HG02970 (cell line): ENCODE measurements around the gene C1GALT1.
"Not testable (repeated sequence)": the region's sequence is repeated elsewhere in the genome, so short reads cannot be mapped to it uniquely, and the experiment has no call there.

Source experiments
- ATAC-seq: cut with Tn5 transposase; IDR thresholded peaks from one replicate; pipeline ENCODE4 v1.9.1; 2021; ENCODE audit warnings: mild to moderate bottlenecking, moderate library complexity, moderate number of reproducible peaks; ENCODE audit not compliant: unreplicated experiment, low FRiP score

Gene C1GALT1

DNA sequence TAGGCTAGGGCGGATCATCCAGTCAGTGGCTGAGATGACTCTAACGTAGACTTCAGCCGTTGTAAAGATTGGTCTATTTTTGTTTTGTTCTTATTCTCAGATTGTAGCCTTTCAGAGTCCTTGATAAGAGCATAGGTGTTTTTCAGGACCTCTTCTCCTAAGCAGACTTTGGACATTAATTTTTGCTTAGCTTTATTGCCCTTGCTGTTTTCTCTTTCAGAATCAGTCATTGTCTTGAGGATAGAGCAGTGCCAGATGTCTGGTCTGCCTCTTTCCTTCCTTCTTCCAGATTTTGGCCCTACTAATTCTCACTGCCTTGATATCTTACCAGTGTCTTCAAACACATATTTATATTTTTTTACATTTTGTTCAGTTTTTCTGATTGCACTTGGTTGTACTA, 49.5 kb downstream of the C1GALT1 start:
- no peak for ATAC-seq

DNA sequence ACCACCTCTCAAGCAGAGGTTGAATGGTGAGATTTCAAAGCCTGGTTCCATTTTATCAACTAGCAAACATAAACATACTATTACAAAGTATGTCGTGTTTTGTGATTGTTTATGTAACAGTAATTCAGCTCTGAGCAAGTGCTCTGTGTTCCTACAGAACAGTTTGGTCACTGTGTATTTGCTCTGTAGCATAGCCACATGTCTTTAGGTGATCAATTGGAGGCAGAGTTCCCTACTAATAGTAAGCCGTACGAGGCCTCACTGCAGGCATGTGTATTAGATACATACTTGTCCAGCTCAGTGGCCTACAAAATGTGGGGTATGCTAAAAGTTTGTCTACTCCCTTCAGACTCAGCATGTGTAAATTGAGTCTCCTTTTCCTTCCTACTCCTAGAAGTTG, 53.0 kb downstream of the C1GALT1 start:
- no peak for ATAC-seq

DNA sequence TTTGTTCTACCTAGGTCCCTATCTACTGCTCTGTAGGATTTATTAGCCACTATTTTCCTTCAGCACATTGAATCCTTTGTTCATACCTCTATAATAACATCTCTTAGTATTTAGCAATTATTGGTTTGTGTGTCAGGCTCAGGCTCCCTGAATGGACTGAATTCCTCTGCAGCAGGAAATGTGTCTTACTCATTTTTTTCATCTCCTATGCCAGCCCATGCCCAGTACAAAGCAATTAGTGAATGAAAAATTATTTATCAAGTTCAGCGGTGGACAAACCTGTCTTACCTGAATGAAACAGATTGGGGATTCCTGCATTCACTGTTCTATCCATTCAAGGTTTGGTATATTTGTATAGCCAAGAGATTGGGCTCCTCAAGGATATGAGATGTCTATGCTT, 53.7 kb downstream of the C1GALT1 start:
- ATAC-seq, result no peak

DNA sequence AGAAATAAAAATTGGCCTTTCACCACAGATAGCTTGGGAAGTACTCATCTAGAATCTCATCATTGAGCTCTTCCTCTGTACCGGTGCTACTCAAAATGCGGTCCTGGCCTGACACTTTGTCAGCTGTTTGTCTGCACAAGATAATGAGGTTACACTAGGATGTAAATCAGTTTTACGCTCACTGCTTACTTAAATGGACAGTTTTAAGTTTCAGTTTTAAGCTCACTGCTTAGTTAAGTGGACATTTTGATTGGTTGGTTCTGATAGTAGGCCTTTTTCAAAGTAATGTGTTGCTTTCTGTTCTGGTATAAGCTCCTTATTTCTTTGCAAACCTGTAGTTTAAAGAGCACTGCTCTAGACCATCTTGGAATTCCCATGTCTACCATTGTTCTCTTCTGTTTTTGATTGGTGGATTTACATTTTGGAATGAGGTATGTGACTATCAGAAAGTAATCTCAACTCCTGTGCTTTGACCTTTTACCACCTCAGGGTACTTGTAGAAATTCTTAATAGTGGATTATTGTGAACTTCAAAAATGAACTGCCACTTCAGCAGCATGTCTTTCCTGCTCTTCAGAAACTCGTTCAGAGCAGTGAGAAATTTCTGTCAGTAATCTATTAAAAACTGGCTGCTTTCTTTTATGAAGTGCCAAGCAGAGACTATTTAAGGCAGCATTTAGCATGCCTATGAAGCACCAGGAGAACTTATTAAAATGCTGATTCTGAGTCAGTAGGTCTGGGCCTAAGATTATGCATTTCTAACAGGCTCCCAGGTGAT, 55.0 kb downstream of the C1GALT1 start:
- no peak for ATAC-seq

DNA sequence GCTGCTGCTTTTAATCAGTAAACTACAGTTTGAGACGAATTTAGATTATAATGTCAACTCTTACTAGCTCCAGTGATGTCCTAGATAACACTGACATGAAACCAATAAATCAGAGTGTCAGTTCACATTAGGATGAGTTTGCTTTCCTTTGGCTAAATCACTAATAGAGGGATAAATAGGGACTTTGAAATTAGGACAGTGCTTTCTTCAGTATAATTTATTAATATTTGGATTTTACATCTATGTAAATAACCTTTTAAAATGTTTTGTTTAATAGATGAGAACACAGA, 55.6 kb downstream of the C1GALT1 start:
- no peak for ATAC-seq

DNA sequence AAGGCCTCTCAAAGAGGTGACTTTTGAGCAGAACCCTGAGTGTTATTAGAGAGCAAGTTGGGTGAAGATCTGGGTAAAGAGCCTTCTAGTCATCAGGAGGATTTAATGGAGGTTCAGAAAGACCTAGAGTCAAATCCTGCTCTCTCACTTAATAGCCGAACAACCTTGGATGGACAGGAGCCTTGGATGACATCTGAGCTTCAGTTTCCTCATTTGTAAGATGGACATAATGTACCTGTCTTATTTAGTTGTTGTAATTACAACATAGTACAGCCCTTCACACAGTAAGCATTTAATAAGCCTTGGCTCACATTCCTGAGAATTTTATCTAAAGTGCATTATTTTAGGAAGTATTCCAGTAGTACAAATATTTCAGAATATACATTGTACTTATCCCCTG, 57.0 kb downstream of the C1GALT1 start:
- ATAC-seq, result no peak

DNA sequence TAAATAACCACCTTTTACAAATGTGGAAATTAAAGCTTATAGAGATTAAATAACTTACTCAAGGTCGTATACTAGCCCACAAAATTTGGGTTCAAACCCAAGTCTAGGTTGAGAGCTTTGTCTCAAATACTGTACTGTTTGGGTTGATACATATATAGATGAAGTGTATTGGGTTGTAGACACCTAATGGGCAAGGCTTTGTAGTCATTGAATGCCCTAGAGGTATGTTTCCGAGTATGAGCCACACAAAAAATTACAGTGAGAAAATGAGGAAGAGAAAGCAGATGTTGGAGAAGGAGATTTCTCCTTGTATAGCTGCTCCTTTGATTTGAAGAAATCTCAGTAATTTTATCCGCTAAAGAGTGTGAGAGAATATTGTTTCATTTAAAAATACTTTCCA, 60.6 kb downstream of the C1GALT1 start:
- no peak for ATAC-seq

DNA sequence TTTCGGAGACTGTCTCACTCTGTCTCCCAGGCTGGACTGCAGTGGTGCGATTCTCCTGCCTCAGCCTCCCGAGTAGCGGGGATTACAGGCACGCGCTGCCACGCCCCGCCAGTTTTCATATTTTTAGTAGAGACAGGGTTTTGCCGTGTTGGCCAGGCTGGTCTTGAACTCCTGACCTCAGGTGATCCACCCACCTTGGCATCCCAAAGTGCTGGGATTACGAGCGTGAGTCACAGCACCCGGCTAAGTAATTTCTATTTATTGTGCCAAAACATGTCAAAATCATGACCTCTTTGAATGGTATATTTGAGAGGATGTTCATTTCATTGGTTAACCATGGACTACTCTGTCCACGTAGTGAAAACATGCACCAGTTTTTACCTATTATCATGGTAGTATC, 62.9 kb downstream of the C1GALT1 start:
- ATAC-seq, result not testable (repeated sequence)

DNA sequence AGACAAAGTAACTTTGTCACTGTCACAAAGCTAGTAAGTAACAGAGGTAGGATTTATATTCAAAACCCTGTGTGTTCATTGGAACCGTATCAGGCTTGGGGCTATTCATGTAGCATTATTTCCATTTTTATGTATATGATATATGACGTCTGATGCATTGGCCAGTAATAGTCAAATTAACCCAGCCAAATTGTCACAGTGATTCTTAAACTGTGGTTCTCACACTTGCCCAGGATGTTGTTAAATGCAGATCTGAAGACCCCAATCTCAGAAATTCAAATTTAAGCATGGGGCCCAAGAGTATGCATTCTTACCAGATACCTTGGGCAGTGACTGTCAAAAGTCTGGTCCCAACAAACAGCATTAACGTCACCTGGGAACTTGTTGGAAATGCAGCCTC, 63.9 kb downstream of the C1GALT1 start:
- ATAC-seq, result no peak

DNA sequence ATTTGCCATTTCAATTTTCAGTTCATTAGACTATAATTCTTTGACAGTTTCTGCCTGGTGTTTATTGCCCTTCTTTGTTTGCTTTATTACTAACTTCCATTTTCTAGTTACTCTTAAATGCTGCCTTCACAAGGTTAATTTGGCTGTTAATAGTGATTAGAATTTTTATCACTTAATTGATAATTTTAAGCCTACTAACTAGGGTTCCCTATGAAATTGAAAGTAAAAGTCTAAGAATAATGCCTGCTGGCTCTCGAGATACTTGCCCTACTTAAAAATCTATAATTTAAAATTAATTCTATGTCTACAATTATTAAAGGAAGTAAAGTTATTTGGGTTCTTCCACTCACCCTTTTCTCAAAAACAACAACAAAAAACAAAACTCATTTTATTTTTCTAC, 65.3 kb downstream of the C1GALT1 start:
- ATAC-seq, result no peak

DNA sequence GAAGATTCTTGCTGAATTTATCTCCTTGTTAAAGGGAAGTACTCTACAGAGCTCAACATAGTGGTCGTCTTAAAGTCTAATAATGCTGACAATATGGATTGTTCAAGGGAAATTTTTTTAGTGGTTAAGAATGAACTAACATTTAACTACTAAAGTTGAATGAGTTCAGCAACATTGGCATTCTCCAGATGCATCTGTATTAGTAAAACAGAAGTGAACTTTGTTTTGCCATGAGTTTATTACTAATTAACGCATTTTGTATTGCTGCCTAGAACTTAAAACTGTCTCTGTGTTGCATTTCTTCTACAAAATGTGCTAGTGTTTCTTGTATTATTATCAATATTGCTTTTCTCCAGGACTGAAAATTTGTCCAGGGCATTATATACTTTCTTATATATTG, 67.5 kb downstream of the C1GALT1 start:
- no peak for ATAC-seq

DNA sequence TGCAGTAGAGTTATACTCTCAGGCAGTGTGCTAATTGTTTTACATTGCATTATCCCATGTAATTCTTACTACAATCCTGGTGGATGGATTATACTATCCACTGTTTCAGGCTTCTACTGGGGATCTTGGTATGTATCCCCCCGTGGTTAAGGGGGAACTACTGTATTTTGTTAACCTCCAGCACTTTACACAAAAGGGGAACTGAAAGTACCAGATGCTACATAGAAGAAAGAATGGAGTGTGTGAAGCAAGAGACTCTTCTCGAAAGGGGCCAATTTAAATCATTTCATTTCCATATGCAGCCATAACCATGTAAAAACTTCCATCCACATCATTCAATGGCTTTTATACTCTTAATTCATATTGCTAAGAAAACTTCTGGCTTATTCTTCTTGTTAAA, 69.4 kb downstream of the C1GALT1 start:
- peak; percentile 68 for ATAC-seq

DNA sequence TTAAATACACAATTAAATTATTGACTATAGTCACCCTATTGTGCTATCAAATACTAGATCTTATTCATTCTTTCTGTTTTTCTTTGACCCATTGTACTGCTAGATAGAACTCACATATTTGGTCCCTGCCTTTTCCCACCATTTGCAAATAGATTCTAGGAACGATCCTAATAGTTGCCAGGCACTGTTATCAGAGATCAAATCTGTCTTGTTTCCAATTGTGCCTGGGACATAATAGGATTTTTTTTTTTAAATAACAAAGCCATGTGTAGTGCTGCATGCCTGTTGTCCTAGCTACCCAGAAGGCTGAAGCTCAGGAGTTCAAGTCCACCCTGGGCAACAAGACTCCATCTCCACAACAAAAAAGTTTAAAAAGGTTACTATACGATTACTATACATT, 72.0 kb downstream of the C1GALT1 start:
- no peak for ATAC-seq

DNA sequence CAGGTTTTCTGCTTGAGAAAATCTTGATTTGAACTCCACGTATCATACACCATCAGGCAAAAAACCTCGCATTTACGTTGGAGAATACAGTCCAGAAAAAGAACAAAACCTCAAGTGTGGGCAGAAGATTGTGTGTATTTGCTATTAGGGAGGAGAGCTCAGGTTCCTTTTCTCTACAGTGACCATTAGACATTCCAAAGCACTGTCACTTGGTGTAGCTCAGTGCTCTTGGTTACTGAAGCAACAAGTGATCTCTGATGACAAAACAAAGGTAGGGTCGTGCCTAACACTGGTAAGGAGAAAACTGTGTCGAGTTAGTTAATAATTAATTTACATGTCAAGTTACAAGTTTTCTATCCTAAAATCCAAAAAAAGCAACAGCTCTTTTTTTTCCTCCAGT, 72.6 kb downstream of the C1GALT1 start:
- ATAC-seq, result no peak

DNA sequence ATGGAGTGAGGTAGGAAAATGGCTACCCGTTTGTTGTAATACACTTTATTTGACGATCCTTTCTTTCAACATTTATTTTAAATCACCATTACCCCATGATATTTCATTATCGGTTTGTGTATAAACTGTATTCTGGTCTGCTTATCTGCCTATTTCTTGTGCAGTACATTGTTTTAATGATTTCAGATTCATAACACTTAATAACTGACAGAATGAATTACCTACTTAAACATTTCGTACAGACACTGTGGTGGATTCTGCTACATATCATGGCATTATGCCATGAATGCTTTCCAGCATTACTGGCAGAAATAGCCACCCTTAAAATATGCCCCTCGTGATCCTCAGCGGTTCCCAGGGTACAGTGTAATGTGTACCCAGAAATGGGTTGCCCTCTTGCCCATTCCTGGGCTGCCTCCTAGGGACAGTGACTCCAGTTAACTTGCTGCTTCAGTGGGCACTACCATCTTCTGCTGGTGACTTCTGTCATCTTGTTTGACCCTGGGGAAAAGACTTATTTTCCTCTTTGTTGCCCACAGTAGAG, 74.5 kb downstream of the C1GALT1 start:
- no peak for ATAC-seq

DNA sequence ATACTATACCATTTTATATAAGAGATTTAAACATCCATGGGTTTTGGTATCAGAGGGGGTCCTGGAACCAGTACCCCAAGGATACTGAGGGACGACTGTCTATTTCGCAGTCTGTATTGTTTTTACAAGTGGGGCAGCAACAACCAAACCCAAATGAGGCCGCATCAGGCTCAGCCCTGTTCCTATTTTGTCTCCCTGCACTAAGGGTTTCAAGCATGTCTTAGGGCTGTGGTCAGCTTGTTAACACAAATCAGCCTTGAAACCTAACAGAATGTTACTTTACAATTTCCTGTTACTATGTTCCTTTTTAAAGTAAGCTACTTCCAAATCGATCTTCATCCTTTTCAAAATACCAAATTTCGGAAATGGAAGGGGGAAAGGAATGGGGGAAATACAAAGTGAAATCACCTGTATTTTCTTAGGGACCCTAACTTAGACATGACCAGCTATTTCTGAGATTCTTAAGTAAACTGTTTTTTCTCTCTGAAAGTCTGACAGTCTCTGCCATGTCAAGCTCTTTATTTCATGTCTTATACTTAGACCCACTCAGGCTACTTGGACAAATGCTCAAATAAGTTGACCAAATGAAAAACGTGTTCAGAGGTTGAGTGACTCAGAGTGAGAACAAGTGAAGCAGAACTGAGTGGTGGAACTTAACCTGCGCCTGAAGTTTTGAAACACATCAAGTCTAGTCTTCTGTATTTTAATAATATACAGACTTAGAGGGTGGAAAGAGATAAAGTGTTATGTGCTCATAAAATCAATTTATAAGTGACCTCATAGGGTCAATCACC, 75.8 kb downstream of the C1GALT1 start:
- peak; percentile 79 for ATAC-seq

DNA sequence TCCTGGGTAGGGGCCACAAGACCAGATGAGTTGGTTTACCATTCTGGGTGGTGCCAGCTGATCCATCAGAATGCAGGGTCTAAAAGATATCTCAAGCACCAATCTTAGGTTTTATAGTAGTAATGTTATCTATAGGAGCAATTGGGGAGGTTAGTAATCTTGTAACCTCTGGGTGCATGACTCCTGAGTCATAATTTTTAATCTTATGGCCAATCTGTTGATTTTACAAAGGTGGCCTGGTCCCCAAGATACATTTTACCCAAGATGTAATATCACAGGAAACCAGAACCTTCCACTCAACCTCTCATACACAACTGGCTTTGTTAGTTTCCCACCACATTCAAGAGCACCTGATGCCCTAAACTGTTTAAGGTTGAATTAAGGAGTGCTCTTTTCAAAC, 79.5 kb downstream of the C1GALT1 start:
- no peak for ATAC-seq

DNA sequence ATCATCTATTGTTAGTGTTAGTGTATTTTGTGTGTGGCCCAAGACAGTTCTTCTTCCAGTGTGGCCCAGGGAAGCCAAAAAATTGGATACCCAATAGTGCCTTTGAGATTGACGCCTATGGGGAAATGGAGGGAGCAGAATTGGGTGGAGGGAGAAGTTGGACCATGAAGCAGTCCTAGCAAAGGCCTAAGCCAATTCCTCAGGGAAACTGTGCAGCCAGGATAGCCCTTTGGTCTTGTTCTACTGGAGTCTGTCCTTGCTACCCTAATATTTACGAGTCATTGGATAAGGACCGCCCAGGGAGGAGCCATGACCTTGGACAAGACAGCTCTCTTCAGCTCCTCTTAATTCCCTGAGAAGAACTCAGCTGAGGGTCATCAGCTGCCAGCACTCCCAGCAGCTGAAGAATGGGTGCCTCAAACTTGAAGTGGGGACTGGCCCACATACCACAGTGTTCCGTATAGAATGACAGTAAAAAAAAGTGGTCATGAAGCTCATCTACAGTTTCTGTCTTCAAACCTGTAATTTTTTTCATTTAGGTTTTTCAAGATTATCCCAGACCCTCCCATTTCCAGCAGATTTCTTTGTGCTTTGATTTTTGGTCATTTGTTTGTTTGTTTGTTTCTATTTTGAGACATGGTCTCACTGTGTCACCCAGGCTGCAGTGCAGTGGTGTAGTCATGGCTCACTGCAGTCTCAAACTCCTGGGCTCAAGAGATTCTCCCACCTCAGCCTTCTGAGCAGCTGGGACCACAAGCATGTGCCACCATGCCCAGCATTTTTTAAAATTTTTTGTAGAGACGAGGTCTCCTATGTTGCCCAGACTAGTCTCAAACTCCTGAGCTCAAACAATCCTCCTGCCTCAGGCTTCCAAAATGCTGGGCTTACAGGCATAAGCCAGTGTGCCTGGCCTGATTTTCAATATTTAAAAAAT, 81.2 kb downstream of the C1GALT1 start:
- ATAC-seq, result no peak

DNA sequence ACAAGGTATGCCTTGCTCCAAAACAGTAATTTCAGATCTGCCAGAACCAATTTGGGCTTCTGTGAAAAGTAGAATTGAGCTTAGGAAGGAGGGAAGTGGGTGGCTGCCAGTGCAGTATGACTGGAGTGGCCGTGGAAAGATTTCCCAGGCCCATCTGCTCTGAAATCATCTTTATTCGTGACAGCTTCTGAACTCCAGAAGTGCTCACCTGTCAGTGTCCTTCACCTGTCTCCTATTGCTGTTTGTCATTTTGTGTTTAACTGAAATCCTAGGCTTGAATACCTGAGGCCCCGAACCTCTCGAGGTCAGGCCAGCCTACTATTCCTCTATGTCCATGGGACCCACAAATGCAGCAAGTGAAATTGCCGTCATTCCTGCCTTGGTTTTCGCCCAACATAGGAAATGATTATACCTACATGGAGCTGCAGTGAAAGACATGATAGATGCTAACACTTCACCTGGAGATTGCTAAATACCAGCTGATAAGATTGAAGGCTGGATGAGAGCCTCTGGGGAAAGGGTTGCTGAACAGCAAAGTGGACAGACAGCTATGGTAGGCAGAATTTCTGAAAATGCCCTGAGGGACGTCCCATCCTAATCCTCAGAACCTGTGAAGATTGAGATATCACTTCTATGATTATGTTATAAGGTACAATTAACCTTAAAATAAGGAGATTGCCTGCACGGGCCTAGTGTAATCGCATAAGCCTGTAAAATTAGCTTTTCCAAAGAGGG, 82.1 kb downstream of the C1GALT1 start:
- ATAC-seq, result no peak
